HFF-Myc (cell line): ENCODE measurements around the gene CFAP47.

Source experiments
- DNase-seq: peaks from one replicate; pipeline ENCODE4 v3.0.0-alpha.2; 2011; ENCODE audit warnings: low read depth; ENCODE audit errors: extremely low read depth
- H3K4me3 ChIP-seq: replicated peaks from 2 replicates; pipeline ENCODE4 v1.5.1; 2011; ENCODE audit warnings: low read depth, mild to moderate bottlenecking, control low read depth, low read length
- TF ChIP-seq, protein P1 (sequence below): IDR thresholded peaks from 2 replicates; pipeline ENCODE4 v1.5.1; 2012; ENCODE audit warnings: mild to moderate bottlenecking, low read depth, low read length, control low read depth; ENCODE audit errors: missing control alignments

The CFAP47 gene

GRCh38 chrX:36102425-36102824 is 182.9 kb downstream of the CFAP47 start:
- no peak for DNase-seq
- no peak overlapping the region for H3K4me3 ChIP-seq
- TF ChIP-seq, protein P1, sequence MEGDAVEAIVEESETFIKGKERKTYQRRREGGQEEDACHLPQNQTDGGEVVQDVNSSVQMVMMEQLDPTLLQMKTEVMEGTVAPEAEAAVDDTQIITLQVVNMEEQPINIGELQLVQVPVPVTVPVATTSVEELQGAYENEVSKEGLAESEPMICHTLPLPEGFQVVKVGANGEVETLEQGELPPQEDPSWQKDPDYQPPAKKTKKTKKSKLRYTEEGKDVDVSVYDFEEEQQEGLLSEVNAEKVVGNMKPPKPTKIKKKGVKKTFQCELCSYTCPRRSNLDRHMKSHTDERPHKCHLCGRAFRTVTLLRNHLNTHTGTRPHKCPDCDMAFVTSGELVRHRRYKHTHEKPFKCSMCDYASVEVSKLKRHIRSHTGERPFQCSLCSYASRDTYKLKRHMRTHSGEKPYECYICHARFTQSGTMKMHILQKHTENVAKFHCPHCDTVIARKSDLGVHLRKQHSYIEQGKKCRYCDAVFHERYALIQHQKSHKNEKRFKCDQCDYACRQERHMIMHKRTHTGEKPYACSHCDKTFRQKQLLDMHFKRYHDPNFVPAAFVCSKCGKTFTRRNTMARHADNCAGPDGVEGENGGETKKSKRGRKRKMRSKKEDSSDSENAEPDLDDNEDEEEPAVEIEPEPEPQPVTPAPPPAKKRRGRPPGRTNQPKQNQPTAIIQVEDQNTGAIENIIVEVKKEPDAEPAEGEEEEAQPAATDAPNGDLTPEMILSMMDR = no peak

GRCh38 chrX:36116222-36116621 is 196.7 kb downstream of the CFAP47 start:
- no peak overlapping the region for H3K4me3 ChIP-seq
- no peak for DNase-seq
- TF ChIP-seq, protein P1 = no peak

- no peak for DNase-seq
- TF ChIP-seq, protein P1 = no peak
- H3K4me3 ChIP-seq = no peak overlapping the region
These were observed 239.7 kb downstream of the CFAP47 start for GRCh38 chrX:36159254-36159653.

DNA sequence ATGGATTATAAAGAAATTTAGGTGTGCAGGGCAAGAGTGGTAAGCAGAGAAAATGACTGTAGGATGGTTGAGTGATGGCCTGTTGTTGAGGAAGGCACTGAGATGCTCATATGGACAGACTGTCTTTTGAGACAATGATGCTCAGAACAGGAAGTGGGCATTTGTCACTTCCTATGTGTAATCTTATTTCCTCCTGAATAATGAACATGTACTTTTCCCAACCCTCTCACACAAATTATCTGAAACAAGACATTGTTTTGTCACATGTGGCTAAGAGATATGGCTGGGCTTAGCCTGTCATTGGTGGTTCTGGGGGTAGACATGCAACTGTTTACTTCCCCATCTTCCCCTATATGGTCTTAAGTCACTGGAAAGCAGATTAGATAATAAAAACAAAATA is 240.5 kb downstream of the CFAP47 start:
- TF ChIP-seq, protein P1 = no peak
- H3K4me3 ChIP-seq = no peak overlapping the region
- no peak for DNase-seq

GRCh38 chrX:36198575-36198974 is 279.0 kb downstream of the CFAP47 start:
- TF ChIP-seq, protein P1 = no peak
- no peak overlapping the region for H3K4me3 ChIP-seq
- DNase-seq = no peak

- TF ChIP-seq, protein P1 = no peak
- no peak for DNase-seq
- no peak overlapping the region for H3K4me3 ChIP-seq
These were observed 280.4 kb downstream of the CFAP47 start for GRCh38 chrX:36199928-36200327.

- TF ChIP-seq, protein P1 = no peak
- DNase-seq = no peak
These were observed 295.4 kb downstream of the CFAP47 start for GRCh38 chrX:36214924-36215323.

More at GRCh38 chrX:36214924-36215323, 295.4 kb downstream of the CFAP47 start:
- no peak overlapping the region for H3K4me3 ChIP-seq
